ENCODE measurements around the gene GNAI3. TPM values are rescaled to one million over a fixed set of nuclear protein-coding genes. Genes with fewer than 3 reads are reported as not detected.

Gene GNAI3
- total and polyA plus RNA-seq, 2 of the 13 experiments (the other 11 are each of a cell fraction or from before 2014, with no cell fraction given), result 4.3 to 9.0 TPM

- no peak for TF ChIP-seq ZNF280D (CRISPR knock-in tag; IDR thresholded peaks at IDR 0.05)
- no peak for TF ChIP-seq ZNF354B (CRISPR knock-in tag; IDR thresholded peaks at IDR 0.05)
- no peak for TF ChIP-seq ZNF138 (CRISPR knock-in tag; IDR thresholded peaks at IDR 0.05; ENCODE audit: low read depth)
- TF ChIP-seq RFXANK (CRISPR knock-in tag; IDR thresholded peaks at IDR 0.05), result no peak
- TF ChIP-seq ELK4 (CRISPR knock-in tag; IDR thresholded peaks at IDR 0.05; ENCODE audit: borderline replicate concordance), result no peak
- no peak for TF ChIP-seq U2AF1 (optimal IDR thresholded peaks at IDR 0.05; ENCODE audit: low read depth, low read length)
- TF ChIP-seq SATB2 (CRISPR knock-in tag; IDR thresholded peaks at IDR 0.05), result no peak
- TF ChIP-seq TERF1 (CRISPR knock-in tag; IDR thresholded peaks at IDR 0.05), result no peak
- TF ChIP-seq ZNF256 (CRISPR knock-in tag; conservative IDR thresholded peaks at IDR 0.05), result no peak
- TF ChIP-seq ZKSCAN5 (CRISPR knock-in tag; IDR thresholded peaks at IDR 0.05), result no peak
- no peak for TF ChIP-seq FOXO4 (CRISPR knock-in tag; conservative IDR thresholded peaks at IDR 0.05)
- no peak for TF ChIP-seq MBD4 (IDR thresholded peaks at IDR 0.05; ENCODE audit: borderline replicate concordance, low read length)
- no peak for TF ChIP-seq GABPA (IDR thresholded peaks at IDR 0.05; ENCODE audit: low read depth, low read length)
- peak; percentile 33; the same call in 1 of the 2 replicates for TF ChIP-seq GABPA (CRISPR knock-in tag; IDR thresholded peaks at IDR 0.05; ENCODE audit: low read depth)
- no peak for TF ChIP-seq MIXL1 (CRISPR knock-in tag; IDR thresholded peaks at IDR 0.05)
- TF ChIP-seq ZNF576 (CRISPR knock-in tag; IDR thresholded peaks at IDR 0.05), result no peak
- TF ChIP-seq ZMYM4 (CRISPR knock-in tag; IDR thresholded peaks at IDR 0.05), result 0 out of 2 replicates have a peak, but pooled peaks have one; percentile 25
- TF ChIP-seq PHF8 (CRISPR knock-in tag; IDR thresholded peaks at IDR 0.05), result no peak
- TF ChIP-seq ZNF17 (CRISPR knock-in tag; IDR thresholded peaks at IDR 0.05), result no peak
- no peak for TF ChIP-seq CAMTA2 (CRISPR knock-in tag; IDR thresholded peaks at IDR 0.05; ENCODE audit: borderline replicate concordance)
- no peak for TF ChIP-seq NFYB (CRISPR knock-in tag; IDR thresholded peaks at IDR 0.05)
- TF ChIP-seq PAX8 (CRISPR knock-in tag; IDR thresholded peaks at IDR 0.05; ENCODE audit: borderline replicate concordance), result no peak
- TF ChIP-seq CCAR2 (optimal IDR thresholded peaks at IDR 0.05; ENCODE audit: low read depth, low read length), result no peak
- peak; percentile 55; the same call in 1 of the 2 replicates for TF ChIP-seq RXRB (CRISPR knock-in tag; IDR thresholded peaks at IDR 0.05; ENCODE audit: borderline replicate concordance)
Observed at GRCh38 chr1:109543988-109544735, 4.3 kb upstream of the GNAI3 start (continued).
